Activated T-cell treated with anti-CD3 and anti-CD28 coated beads, Interleukin-2, amount 50 U/mL, for 72 hours (primary cell): ENCODE data around the gene ARFGAP2. TPM values are rescaled to one million over a fixed set of nuclear protein-coding genes. Genes with fewer than 3 reads are reported as not detected.

ENCODE experiments used
- ATAC-seq, 2 donors: fragments of 150-1000 bp; cut with Tn5 transposase; replicated peaks in 1 of 2; 2 replicates each; pipeline ENCODE4 v1.10.0; 2021; ENCODE audit warnings: moderate library complexity in 2 of 2, mild to moderate bottlenecking in 1 of 2
- DNase-seq, 2 donors: peaks; one replicate each; pipeline ENCODE4 v3.0.0; 2021 to 2022; ENCODE audit warnings: mixed read lengths in 1 of 2
- H3K27ac Mint-ChIP-seq: one replicate; pipeline ENCODE4 v1.8.0; 2022; ENCODE audit warnings: mild to moderate bottlenecking, moderate library complexity, mixed read lengths
- H3K27me3 Mint-ChIP-seq: one replicate; pipeline ENCODE4 v1.8.0; 2022; ENCODE audit warnings: low read depth, mixed read lengths
- H3K36me3 Mint-ChIP-seq, 2 donors: one replicate each; pipeline ENCODE4 v1.8.0; 2022; ENCODE audit warnings: mixed read lengths in 2 of 2, mild to moderate bottlenecking in 1 of 2; ENCODE audit not compliant: insufficient read depth in 2 of 2
- H3K4me1 Mint-ChIP-seq: one replicate; pipeline ENCODE4 v1.8.0; 2022; ENCODE audit warnings: low read depth, mixed read lengths
- H3K4me3 Mint-ChIP-seq, 2 donors: one replicate each; pipeline ENCODE4 v1.8.0; 2022; ENCODE audit warnings: mild to moderate bottlenecking in 2 of 2, mixed read lengths in 2 of 2, moderate library complexity in 2 of 2
- H3K9me3 Mint-ChIP-seq, 2 donors: one replicate each; pipeline ENCODE4 v1.8.0; 2022; ENCODE audit warnings: mixed read lengths in 2 of 2
- total RNA-seq, 2 donors: library from RNA; stranded (reverse); gene quantifications; one replicate each; pipeline ENCODE4 v1.2.3, GENCODE V29; 2022

Gene ARFGAP2
- total RNA-seq, 2 donors from 2014 or later, result 83.8 to 91.6 TPM

DNA sequence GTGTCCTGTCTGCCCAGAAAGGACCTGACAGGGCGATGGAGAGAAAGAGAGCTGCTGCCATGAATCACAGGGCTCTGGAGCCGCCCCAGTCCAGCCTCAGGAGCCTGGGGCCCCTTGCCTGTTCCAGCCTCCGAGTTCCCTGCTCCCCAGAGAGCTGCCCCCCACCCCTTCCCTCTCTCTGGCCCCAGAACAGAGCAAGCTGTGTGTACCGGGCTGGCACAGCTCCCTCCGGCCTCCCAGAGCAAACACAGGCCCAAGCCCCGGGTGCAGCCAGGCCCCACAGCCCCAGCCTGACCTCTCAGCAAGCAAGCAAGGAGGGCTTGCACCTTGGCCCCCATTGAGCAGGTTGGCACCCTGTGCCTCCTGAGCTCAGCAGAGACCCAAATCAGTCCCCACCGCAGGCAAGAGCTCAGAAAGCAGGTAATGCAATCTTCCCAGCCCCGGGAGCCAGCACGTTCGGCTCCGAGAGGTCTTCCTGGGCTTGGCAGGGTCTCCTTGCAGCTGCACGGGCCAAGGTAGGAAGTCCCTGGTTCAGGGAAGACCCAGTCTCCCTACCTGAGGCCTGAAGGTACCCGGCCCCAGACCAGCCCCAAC lies 8.1 kb upstream of the ARFGAP2 start:
- Mint-ChIP-seq H3K4me1 (peaks cover 10% of the 10 kb centered on the region), H3K36me3 (no peaks in the 10 kb centered on the region), H3K4me3 (peak overlapping the region; percentile 12 to 63), H3K9me3 (no peaks in the 10 kb centered on the region), H3K27me3 (peaks cover 10% of the 10 kb centered on the region), H3K27ac (no peak overlapping the region)
- DNase-seq (no peak), ATAC-seq (no peak)

GRCh38 chr11:47183969-47184368 lies 7.3 kb upstream of the ARFGAP2 start:
- H3K4me3 Mint-ChIP-seq, result no peak overlapping the region
- no peak overlapping the region for H3K27ac Mint-ChIP-seq
- H3K4me1 Mint-ChIP-seq, result peaks cover 15% of the 10 kb centered on the region
- no peaks in the 10 kb centered on the region for H3K36me3 Mint-ChIP-seq
- H3K9me3 Mint-ChIP-seq, result no peaks in the 10 kb centered on the region
- ATAC-seq (no peak), DNase-seq (no peak)
- peaks cover 10% of the 10 kb centered on the region for H3K27me3 Mint-ChIP-seq

DNA sequence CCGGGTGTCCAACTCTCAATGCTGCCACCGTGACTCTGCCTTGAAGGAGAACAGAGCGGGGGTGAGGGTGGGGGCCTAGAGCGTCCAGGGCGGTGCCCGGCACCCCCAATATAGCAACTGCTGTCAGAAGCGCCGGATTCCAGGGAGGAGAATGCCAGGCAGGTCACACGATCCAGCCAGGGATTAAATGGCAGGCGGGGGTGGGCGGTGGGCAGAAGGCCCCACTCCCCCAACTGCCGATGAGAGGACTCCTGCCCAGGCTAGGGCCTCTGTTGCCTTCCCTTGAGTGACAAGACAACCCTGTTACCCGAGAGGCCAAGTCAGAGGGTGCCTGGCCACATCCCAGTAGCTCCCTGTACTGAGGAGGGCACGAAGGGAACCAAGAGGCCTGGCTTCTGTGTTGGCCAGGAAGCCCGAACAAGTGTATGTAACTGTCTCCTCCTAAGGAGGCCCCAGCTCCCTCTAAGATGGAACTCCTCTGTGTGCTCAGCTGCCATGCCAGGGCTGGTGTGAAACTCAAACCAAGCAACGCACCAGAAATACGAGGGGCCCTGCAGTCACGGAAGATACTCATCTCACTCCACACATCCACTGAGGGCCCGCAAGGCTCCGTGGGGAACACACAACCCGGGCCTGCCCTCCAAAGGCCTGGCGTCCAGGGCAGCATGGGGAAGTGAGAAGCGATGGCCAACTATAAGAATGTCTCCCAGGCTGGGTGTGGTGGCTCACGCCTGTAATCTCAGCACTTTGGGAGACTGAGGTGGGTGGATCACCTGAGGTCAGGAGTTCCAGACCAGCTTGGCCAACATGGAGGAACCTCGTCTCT lies 6.6 kb upstream of the ARFGAP2 start:
- H3K27ac Mint-ChIP-seq, result no peak overlapping the region
- ATAC-seq (no peak), DNase-seq (no peak)
- H3K4me1 Mint-ChIP-seq, result peaks cover 15% of the 10 kb centered on the region
- H3K4me3 Mint-ChIP-seq, result no peak overlapping the region
- H3K9me3 Mint-ChIP-seq, result no peaks in the 10 kb centered on the region
- H3K36me3 Mint-ChIP-seq, result no peaks in the 10 kb centered on the region
- peaks cover 10% of the 10 kb centered on the region for H3K27me3 Mint-ChIP-seq

- peaks cover 10% of the 10 kb centered on the region for H3K27me3 Mint-ChIP-seq
- DNase-seq (no peak), ATAC-seq (no peak)
- H3K4me3 Mint-ChIP-seq, result no peak overlapping the region
- H3K9me3 Mint-ChIP-seq, result no peaks in the 10 kb centered on the region
- peaks cover 19% of the 10 kb centered on the region for H3K4me1 Mint-ChIP-seq
- no peaks in the 10 kb centered on the region for H3K36me3 Mint-ChIP-seq
- no peak overlapping the region for H3K27ac Mint-ChIP-seq
Measured at GRCh38 chr11:47182380-47182779, 5.7 kb upstream of the ARFGAP2 start.

DNA sequence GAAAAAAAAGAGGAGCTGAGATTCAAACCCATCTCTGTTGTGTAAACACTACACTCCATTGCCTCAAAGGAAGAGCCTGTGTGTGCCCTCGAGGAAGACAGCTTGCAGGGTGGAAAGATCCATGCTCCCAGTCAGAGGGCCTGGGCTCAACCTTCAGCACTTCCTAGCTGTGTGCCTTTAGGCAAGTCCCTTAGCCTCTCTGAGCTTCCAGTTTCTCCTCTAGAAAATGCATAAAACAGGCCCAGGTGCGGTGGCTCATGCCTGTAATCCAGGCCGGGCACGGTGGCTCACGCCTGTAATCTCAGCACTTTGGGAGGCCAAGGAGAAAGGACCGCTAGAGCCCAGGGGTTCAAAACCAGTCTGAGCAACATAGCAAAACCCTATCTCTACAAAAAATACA lies 4.6 kb upstream of the ARFGAP2 start:
- Mint-ChIP-seq H3K36me3 (no peaks in the 10 kb centered on the region), H3K4me3 (no peak overlapping the region), H3K4me1 (peaks cover 15% of the 10 kb centered on the region), H3K27ac (no peak overlapping the region), H3K9me3 (no peaks in the 10 kb centered on the region), H3K27me3 (peaks cover 10% of the 10 kb centered on the region)
- DNase-seq (no peak), ATAC-seq (no peak)

- DNase-seq (no peak), ATAC-seq (no peak)
- Mint-ChIP-seq H3K36me3 (peaks cover 0 to 3% of the 10 kb centered on the region in 2 donors), H3K27ac (no peak overlapping the region), H3K4me3 (no peak overlapping the region), H3K4me1 (peaks cover 22% of the 10 kb centered on the region), H3K27me3 (peaks cover 10% of the 10 kb centered on the region), H3K9me3 (no peaks in the 10 kb centered on the region)
Measured at GRCh38 chr11:47180006-47180787, 3.5 kb upstream of the ARFGAP2 start.

- ATAC-seq (no peak), DNase-seq (peak; percentile 54 to 56)
- Mint-ChIP-seq H3K4me3 (no peak overlapping the region), H3K27me3 (peaks cover 7% of the 10 kb centered on the region), H3K27ac (no peak overlapping the region), H3K36me3 (peaks cover 0 to 3% of the 10 kb centered on the region in 2 donors), H3K9me3 (no peaks in the 10 kb centered on the region), H3K4me1 (peaks cover 22% of the 10 kb centered on the region)
Measured at GRCh38 chr11:47179655-47179991, 2.9 kb upstream of the ARFGAP2 start.

GRCh38 chr11:47178737-47179654 lies 2.3 kb upstream of the ARFGAP2 start:
- ATAC-seq (no peak), DNase-seq (no peak)
- Mint-ChIP-seq H3K27me3 (peaks cover under 1% of the 10 kb centered on the region), H3K4me3 (no peak overlapping the region), H3K9me3 (no peaks in the 10 kb centered on the region), H3K27ac (no peak overlapping the region), H3K4me1 (peaks cover 22% of the 10 kb centered on the region), H3K36me3 (peaks cover 0 to 3% of the 10 kb centered on the region in 2 donors)

GRCh38 chr11:47178316-47178715 lies 1.6 kb upstream of the ARFGAP2 start:
- Mint-ChIP-seq H3K36me3 (peaks cover 2 to 3% of the 10 kb centered on the region in 2 donors), H3K4me3 (no peak overlapping the region), H3K27ac (no peak overlapping the region), H3K27me3 (no peaks in the 10 kb centered on the region), H3K4me1 (peaks cover 28% of the 10 kb centered on the region), H3K9me3 (no peaks in the 10 kb centered on the region)
- DNase-seq (no peak), ATAC-seq (no peak)

- H3K36me3 Mint-ChIP-seq, result peaks cover 2 to 3% of the 10 kb centered on the region in 2 donors
- H3K9me3 Mint-ChIP-seq, result no peaks in the 10 kb centered on the region
- peak overlapping the region; percentile 97 for H3K4me3 Mint-ChIP-seq
- peaks cover 30% of the 10 kb centered on the region for H3K4me1 Mint-ChIP-seq
- H3K27ac Mint-ChIP-seq, result peak overlapping the region; percentile 98
- H3K27me3 Mint-ChIP-seq, result no peaks in the 10 kb centered on the region
- ATAC-seq (no peak), DNase-seq (no peak)
Measured at GRCh38 chr11:47177846-47178245, 1.2 kb upstream of the ARFGAP2 start.

GRCh38 chr11:47177229-47177845 lies 658 bp upstream of the ARFGAP2 start:
- H3K4me1 Mint-ChIP-seq, result peaks cover 34% of the 10 kb centered on the region
- H3K27me3 Mint-ChIP-seq, result no peaks in the 10 kb centered on the region

GRCh38 chr11:47175746-47176327 lies 842 bp downstream of the ARFGAP2 start:
- no peaks in the 10 kb centered on the region for H3K27me3 Mint-ChIP-seq
- H3K9me3 Mint-ChIP-seq, result no peaks in the 10 kb centered on the region
- peaks cover 45% of the 10 kb centered on the region for H3K4me1 Mint-ChIP-seq

More at GRCh38 chr11:47177229-47177845, 658 bp upstream of the ARFGAP2 start:
- Mint-ChIP-seq H3K27ac (peak overlapping the region; percentile 98), H3K9me3 (no peaks in the 10 kb centered on the region), H3K36me3 (peaks cover 2 to 3% of the 10 kb centered on the region in 2 donors), H3K4me3 (peak overlapping the region; percentile 97)
- peak; percentile 76 to 82 for DNase-seq
- peak; percentile 68 to 70 for ATAC-seq

More at GRCh38 chr11:47175746-47176327, 842 bp downstream of the ARFGAP2 start:
- DNase-seq, result no peak
- no peak for ATAC-seq
- peak overlapping the region; percentile 97 for H3K4me3 Mint-ChIP-seq
- peaks cover 2 to 3% of the 10 kb centered on the region in 2 donors for H3K36me3 Mint-ChIP-seq
- peak overlapping the region; percentile 88 for H3K27ac Mint-ChIP-seq
